Colonic mucosa (tissue), 4 donors: ENCODE data around the gene HPD. TPM values are rescaled to one million over a fixed set of nuclear protein-coding genes. Genes with fewer than 3 reads are reported as not detected.

Experiments
- DNase-seq: peaks from one replicate; pipeline ENCODE4 v3.0.0-alpha.2; 2020
- H3K27ac ChIP-seq: fragments of 200-600 bp; one replicate; pipeline ENCODE4 v1.8.0; 2021
- H3K27me3 ChIP-seq: fragments of 200-600 bp; one replicate; pipeline ENCODE4 v1.8.0; 2021
- H3K36me3 ChIP-seq: fragments of 200-600 bp; one replicate; pipeline ENCODE4 v1.8.0; 2021
- H3K4me1 ChIP-seq: fragments of 200-600 bp; one replicate; pipeline ENCODE4 v1.8.0; 2021; ENCODE audit warnings: mild to moderate bottlenecking
- H3K4me3 ChIP-seq: fragments of 200-600 bp; one replicate; pipeline ENCODE4 v1.8.0; 2021
- H3K9ac ChIP-seq, 2 donors: one replicate each; pipeline ENCODE4 v1.7.0; 2013; ENCODE audit warnings: control low read depth in 2 of 2, low read depth in 2 of 2, low read length in 2 of 2
- H3K9me3 ChIP-seq: fragments of 200-600 bp; one replicate; pipeline ENCODE4 v1.8.0; 2021
- CTCF ChIP-seq: fragments of 200-600 bp; IDR thresholded peaks from one replicate; pipeline ENCODE4 v1.8.0; 2022; ENCODE audit warnings: antibody characterized with exemption, mild to moderate bottlenecking
- intact Hi-C: fragments of 100-400 bp; cut with DNase I; formaldehyde crosslinking; loops from one replicate; pipeline ENCODE4 v1.14.1; 2022
- total RNA-seq, 2 donors: library from RNA; stranded (reverse); fragmentation: NEBNext Ultra II Directional in 1 of 2; extraction: Animal tissue kit (Norgen Biotek cat#: 25700) in 1 of 2; gene quantifications; one replicate each; pipeline ENCODE4 v1.2.1, GENCODE V29; 2021
- donor health status: healthy.
- donor health status: DM: no; HTN: no; CAD: no.
- donor health status: DM: no; HTN: no; CAD: no.

The HPD gene
- total RNA-seq, 2 donors from 2014 or later, result 0.27 to 0.91 TPM

- Histone ChIP-seq H3K27me3 (no peaks in the 10 kb centered on the region), H3K9ac (no peak overlapping the region), H3K4me1 (no peaks in the 10 kb centered on the region), H3K27ac (no peak overlapping the region), H3K9me3 (no peaks in the 10 kb centered on the region), H3K36me3 (peaks cover 25% of the 10 kb centered on the region), H3K4me3 (no peak overlapping the region)
- no peak for DNase-seq
- intact Hi-C loops, result no loop called here
- TF ChIP-seq CTCF, result no peak
These were observed 32.1 kb downstream of the HPD start for GRCh38 chr12:121826318-121827150.

- intact Hi-C loops, result no loop called here
- Histone ChIP-seq H3K36me3 (peaks cover 25% of the 10 kb centered on the region), H3K4me1 (no peaks in the 10 kb centered on the region), H3K27me3 (no peaks in the 10 kb centered on the region), H3K9me3 (no peaks in the 10 kb centered on the region), H3K9ac (no peak overlapping the region), H3K4me3 (no peak overlapping the region), H3K27ac (no peak overlapping the region)
- TF ChIP-seq CTCF, result no peak
- DNase-seq, result no peak
These were observed 33.6 kb downstream of the HPD start for GRCh38 chr12:121825041-121825523.

- DNase-seq, result no peak
- intact Hi-C loops, result no loop called here
These were observed 34.9 kb downstream of the HPD start for GRCh38 chr12:121823727-121824115.

GRCh38 chr12:121823101-121823726 is 35.4 kb downstream of the HPD start:
- Histone ChIP-seq H3K4me1 (no peaks in the 10 kb centered on the region), H3K4me3 (no peak overlapping the region), H3K27me3 (no peaks in the 10 kb centered on the region), H3K27ac (no peak overlapping the region), H3K36me3 (peaks cover 33% of the 10 kb centered on the region), H3K9ac (no peak overlapping the region), H3K9me3 (no peaks in the 10 kb centered on the region)
- no peak for DNase-seq
- TF ChIP-seq CTCF, result no peak
- intact Hi-C loops, result no loop called here

More at GRCh38 chr12:121823727-121824115, 34.9 kb downstream of the HPD start:
- H3K36me3 ChIP-seq, result peaks cover 33% of the 10 kb centered on the region
- H3K9me3 ChIP-seq, result no peaks in the 10 kb centered on the region
- no peak overlapping the region for H3K4me3 ChIP-seq
- no peak overlapping the region for H3K9ac ChIP-seq
- no peaks in the 10 kb centered on the region for H3K27me3 ChIP-seq
- H3K4me1 ChIP-seq, result no peaks in the 10 kb centered on the region
- no peak overlapping the region for H3K27ac ChIP-seq
- TF ChIP-seq CTCF, result no peak

- Histone ChIP-seq H3K27ac (no peak overlapping the region), H3K27me3 (no peaks in the 10 kb centered on the region), H3K4me1 (no peaks in the 10 kb centered on the region), H3K36me3 (peaks cover 31% of the 10 kb centered on the region), H3K9ac (no peak overlapping the region), H3K9me3 (no peaks in the 10 kb centered on the region), H3K4me3 (no peak overlapping the region)
- DNase-seq, result no peak
- TF ChIP-seq CTCF, result no peak
- intact Hi-C loops, result no loop called here
These were observed 36.1 kb downstream of the HPD start for GRCh38 chr12:121822393-121823100.
